Calu3 (cell line): ENCODE measurements around the gene SLC26A5. TPM values are rescaled to one million over a fixed set of nuclear protein-coding genes. Genes with fewer than 3 reads are reported as not detected.

ENCODE experiments used
- BruUV-seq: library from RNA; stranded (reverse); fragments of 400-500 nt; replicated peaks from 2 replicates; lab custom pipeline; 2021; lab: Mats Ljungman, UMichigan
- CTCF ChIA-PET: fragments of 300-600 bp; sonication (Branson Sonifier 250); formaldehyde crosslinking; loops from one replicate; lab custom pipeline; 2022; ENCODE audit warnings: antibody characterized with exemption; lab: Charles Lee
- DNase-seq: peaks from one replicate; pipeline ENCODE4 v3.0.0; 2022
- H3K27ac Mint-ChIP-seq: one replicate; pipeline ENCODE4 v1.8.0; 2022; ENCODE audit warnings: mixed read lengths; ENCODE audit not compliant: unreplicated experiment
- H3K27me3 Mint-ChIP-seq: one replicate; pipeline ENCODE4 v1.8.0; 2022; ENCODE audit warnings: mixed read lengths; ENCODE audit not compliant: unreplicated experiment
- H3K36me3 Mint-ChIP-seq: one replicate; pipeline ENCODE4 v1.8.0; 2022; ENCODE audit warnings: mild to moderate bottlenecking, moderate library complexity, mixed read lengths; ENCODE audit not compliant: insufficient read depth, unreplicated experiment
- H3K4me1 Mint-ChIP-seq: one replicate; pipeline ENCODE4 v1.8.0; 2022; ENCODE audit warnings: mild to moderate bottlenecking, low read depth, mixed read lengths; ENCODE audit not compliant: unreplicated experiment
- H3K4me3 Mint-ChIP-seq: one replicate; pipeline ENCODE4 v1.8.0; 2022; ENCODE audit warnings: mild to moderate bottlenecking, low read depth, moderate library complexity, mixed read lengths; ENCODE audit not compliant: unreplicated experiment
- H3K9me3 Mint-ChIP-seq: one replicate; pipeline ENCODE4 v1.8.0; 2022; ENCODE audit warnings: low read depth, mixed read lengths; ENCODE audit not compliant: unreplicated experiment
- intact Hi-C: fragments of 100-400 bp; cut with micrococcal nuclease; formaldehyde crosslinking; loops from one replicate; pipeline ENCODE4 v1.10.0; 2022; ENCODE audit not compliant: unreplicated experiment
- total RNA-seq: library from RNA; stranded (reverse); gene quantifications from 2 replicates; pipeline ENCODE4 v1.2.3, GENCODE V29; 2022
- TF ChIP-seq, protein P1 (sequence below): fragments of 200-600 bp; IDR thresholded peaks from one replicate; pipeline ENCODE4 v1.8.0; 2022; ENCODE audit warnings: antibody characterized with exemption; ENCODE audit not compliant: unreplicated experiment

The SLC26A5 gene
- total RNA-seq, 1 experiment from 2014 or later, result not detected

DNA sequence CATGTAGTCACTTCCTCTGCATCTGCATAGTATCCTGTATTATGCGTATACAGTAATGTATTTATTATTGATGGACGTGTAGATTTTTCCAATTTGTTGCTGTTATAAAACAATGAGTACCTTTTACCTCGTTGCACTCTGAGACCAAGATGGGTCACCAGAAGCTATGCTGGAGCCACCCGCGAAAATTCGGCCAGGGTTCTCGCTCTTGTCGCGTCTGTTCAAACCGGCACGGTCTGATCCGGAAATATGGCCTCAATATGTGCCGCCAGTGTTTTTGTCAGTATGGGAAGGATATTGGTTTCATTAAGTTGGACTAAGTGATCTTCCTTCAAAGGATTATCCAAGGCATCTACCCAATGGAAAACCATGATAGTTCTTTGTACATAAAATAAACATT is 97.6 kb downstream of the SLC26A5 start:
- Mint-ChIP-seq H3K36me3 (peaks cover 40% of the 10 kb centered on the region), H3K27me3 (no peaks in the 10 kb centered on the region), H3K4me1 (peaks cover 34% of the 10 kb centered on the region), H3K9me3 (no peaks in the 10 kb centered on the region), H3K27ac (peak overlapping the region; percentile 27), H3K4me3 (peak overlapping the region; percentile 82)
- CTCF ChIA-PET, result no interaction called here
- TF ChIP-seq, protein P1, sequence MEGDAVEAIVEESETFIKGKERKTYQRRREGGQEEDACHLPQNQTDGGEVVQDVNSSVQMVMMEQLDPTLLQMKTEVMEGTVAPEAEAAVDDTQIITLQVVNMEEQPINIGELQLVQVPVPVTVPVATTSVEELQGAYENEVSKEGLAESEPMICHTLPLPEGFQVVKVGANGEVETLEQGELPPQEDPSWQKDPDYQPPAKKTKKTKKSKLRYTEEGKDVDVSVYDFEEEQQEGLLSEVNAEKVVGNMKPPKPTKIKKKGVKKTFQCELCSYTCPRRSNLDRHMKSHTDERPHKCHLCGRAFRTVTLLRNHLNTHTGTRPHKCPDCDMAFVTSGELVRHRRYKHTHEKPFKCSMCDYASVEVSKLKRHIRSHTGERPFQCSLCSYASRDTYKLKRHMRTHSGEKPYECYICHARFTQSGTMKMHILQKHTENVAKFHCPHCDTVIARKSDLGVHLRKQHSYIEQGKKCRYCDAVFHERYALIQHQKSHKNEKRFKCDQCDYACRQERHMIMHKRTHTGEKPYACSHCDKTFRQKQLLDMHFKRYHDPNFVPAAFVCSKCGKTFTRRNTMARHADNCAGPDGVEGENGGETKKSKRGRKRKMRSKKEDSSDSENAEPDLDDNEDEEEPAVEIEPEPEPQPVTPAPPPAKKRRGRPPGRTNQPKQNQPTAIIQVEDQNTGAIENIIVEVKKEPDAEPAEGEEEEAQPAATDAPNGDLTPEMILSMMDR, result no peak
- no peak for DNase-seq
- BruUV-seq, result no TSS peak
- intact Hi-C loops, result no loop called here

DNA sequence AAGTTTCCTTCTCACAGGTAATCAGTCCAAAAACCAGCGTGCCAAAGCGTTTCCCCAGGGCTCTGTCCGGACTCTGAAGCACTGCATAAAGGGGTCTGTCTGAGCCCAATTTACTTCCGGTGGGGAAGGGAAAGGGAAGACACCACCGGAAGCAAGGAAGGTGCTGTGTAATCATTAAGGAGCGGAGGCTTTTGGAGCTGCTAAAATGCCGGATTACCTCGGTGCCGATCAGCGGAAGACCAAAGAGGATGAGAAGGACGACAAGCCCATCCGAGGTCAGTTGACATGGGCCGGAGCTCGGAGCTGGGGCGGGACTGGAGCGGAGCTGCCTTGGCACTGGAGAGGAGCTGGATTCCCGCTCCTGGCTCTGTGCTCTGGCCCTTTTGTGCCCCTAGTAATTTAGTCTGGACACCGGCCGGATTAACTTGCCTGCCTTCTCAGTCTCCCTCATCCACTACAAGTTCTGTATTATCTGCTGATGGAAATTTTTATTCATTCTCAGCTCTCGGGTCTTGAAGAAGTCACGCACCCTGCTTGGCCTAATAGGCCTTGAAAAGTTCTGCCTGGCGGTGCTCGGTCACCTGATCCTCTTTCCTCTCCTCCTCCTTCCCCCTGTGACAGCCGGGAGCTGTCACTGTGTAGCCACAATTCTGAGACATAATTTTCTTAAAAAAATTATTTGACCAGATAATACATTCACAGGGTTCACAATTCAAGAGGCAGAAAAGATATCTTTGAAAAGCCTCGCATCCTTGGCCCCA is 98.3 kb downstream of the SLC26A5 start, which contains the start of gene PSMC2:
TSS of gene PSMC2 (plus strand) at position 137 of the 761 bp plus-strand sequence. CDS start at position 206, 69 bp downstream.
- CTCF ChIA-PET, result no interaction called here
- Mint-ChIP-seq H3K4me3 (peak within 1 kb of the TSS; percentile 82), H3K36me3 (peaks cover 40% of the 10 kb centered on the region), H3K27me3 (no peaks in the 10 kb centered on the region), H3K4me1 (peaks cover 34% of the 10 kb centered on the region), H3K9me3 (no peaks in the 10 kb centered on the region), H3K27ac (peak within 1 kb of the TSS; percentile 71)
- intact Hi-C loops, result no loop called here
- peak; percentile 79 for DNase-seq
- TF ChIP-seq, protein P1, result no peak
- BruUV-seq, result TSS peak; percentile 67

DNA sequence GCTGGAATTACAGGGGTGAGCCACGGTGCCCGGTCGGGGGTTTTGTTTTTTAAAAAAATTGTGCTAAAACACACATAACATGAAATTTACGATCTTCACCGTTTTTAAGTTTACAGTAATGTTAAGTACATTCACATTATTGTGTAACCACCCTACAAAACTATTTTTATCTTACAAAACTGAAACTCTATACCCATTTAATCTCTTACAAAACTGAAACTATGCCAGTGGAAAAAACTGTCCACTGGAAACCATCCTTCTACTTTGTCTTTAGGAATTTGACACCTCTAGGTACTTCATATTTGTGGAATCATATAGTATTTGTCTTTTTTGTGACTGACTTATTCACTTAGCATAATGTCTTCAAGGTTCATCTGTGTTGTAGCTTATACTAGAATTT is 99.6 kb downstream of the SLC26A5 start:
- H3K27me3 Mint-ChIP-seq, result no peaks in the 10 kb centered on the region
- TF ChIP-seq, protein P1, result no peak
- no peak for DNase-seq
- no peaks in the 10 kb centered on the region for H3K9me3 Mint-ChIP-seq
- intact Hi-C loops, result no loop called here
- no TSS peak for BruUV-seq
- no peak overlapping the region for H3K4me3 Mint-ChIP-seq
- H3K4me1 Mint-ChIP-seq, result peaks cover 29% of the 10 kb centered on the region
- CTCF ChIA-PET, result no interaction called here
- H3K36me3 Mint-ChIP-seq, result peaks cover 35% of the 10 kb centered on the region
- H3K27ac Mint-ChIP-seq, result no peak overlapping the region

DNA sequence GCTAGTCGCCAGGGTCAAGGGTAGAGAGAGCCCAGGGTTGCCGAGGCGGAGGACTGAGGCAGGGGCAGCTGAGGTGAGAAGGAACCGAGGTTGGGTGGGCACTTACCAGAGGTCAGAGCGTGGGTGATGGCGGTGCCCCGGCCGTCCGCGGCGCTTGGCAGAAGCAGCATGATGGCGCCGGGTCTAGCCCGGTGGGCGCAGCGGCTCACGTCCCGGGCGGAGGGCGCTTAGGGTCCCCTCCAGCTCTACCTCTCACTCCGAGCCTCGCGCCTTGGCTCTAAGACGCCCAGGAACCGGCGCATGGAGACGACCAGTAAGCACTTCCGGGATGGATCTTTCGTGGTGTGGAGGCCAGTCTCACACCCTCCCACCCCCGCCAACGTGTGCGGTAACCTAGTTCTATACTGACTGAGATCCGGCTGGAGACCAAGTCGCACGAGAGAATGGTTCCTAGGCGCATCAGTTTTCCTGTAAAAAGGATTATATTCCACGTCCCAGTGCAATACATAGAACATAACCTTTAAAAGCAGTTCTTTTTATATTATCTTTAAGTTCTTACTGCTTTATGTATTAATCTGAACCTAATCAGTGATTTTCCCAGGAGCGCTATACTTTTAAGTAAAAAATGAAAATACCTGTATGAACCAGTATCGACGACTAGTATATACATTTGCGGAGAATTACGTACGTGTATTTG is 101.4 kb downstream of the SLC26A5 start, which contains the start of gene DNAJC2:
TSS of gene DNAJC2 (minus strand) at position 315 of the 697 bp plus-strand sequence. CDS start at position 170, 145 bp downstream.
- intact Hi-C loops, result no loop called here
- TF ChIP-seq, protein P1, result no peak
- H3K36me3 Mint-ChIP-seq, result peaks cover 43% of the 10 kb centered on the region

More for the DNA sequence above, 101.4 kb downstream of the SLC26A5 start, which contains the start of gene DNAJC2:
- BruUV-seq, result no TSS peak
- Mint-ChIP-seq H3K27ac (peak within 1 kb of the TSS; percentile 98), H3K27me3 (no peaks in the 10 kb centered on the region), H3K4me3 (peak within 1 kb of the TSS; percentile 97), H3K9me3 (no peaks in the 10 kb centered on the region), H3K4me1 (peaks cover 18% of the 10 kb centered on the region)
- CTCF ChIA-PET, result no interaction called here
- DNase-seq, result peak; percentile 76
